NCI-H1092 (cell line): ENCODE measurements around the gene C10orf95.

Experiments used
- DNase-seq: peaks from one replicate; lab custom pipeline; 2025; lab: John Stamatoyannopoulos, UW

C10orf95 gene

GRCh38 chr10:102416283-102416682 is 35.1 kb downstream of the C10orf95 start:
- DNase-seq = no peak

DNA sequence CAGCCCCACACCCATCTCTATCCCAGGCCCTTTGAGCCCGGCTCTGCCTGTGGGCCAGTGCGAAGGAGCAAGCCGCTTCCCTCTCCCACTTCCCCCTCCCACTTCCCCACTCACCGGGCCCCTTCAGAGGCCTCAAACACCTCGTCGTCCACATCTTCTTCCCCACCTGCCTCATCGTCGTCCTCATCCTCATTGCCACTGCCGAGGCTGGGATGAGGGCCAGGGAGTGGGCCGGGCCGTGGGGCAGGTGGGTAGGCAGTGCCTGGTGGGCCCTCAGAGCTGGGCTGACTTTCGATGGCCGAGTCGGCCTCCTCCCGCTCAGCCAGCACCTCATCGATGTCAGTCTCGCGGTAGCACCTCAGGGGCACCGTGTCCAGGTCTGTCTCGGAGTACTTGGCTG is 36.6 kb downstream of the C10orf95 start:
- no peak for DNase-seq

DNA sequence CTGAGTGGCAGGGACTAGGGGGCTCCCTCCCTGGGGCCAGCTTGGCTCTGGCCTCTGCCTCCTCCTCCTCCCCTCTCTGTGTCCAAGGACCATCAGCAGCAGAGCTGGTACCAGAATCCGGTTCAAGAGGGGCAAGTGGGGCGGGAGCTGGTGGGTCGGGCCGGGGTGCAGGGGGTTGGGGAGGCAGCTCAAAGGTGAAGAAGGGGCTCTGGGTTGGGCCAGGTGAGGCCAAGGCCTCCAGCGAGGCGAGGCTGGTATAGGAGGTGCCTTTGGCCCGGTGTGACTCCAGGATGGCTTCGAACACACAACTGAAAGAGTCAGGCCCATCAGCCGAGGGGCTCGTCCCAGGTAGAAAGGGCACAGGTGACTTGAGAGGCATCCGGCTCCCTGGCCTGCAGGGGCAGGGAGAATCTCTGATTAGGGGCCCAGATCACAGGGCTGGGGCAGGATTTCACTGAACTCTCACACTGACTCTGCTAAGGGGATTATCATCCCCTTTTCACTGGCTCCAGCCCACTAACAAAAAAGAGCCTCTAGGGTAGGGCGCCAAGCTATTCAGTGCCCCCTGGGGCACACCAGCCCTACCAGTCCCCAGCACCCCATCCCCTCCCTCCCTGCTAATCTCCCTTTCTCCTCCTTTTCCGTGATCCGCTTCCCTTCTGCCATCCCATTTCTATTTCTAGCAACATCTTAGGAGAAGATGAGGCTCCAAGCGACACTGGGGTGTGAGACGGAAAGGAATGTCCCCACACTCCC is 37.4 kb downstream of the C10orf95 start:
- no peak for DNase-seq

GRCh38 chr10:102413053-102413705 is 38.2 kb downstream of the C10orf95 start:
- DNase-seq = peak; percentile 72

- no peak for DNase-seq
Measured at GRCh38 chr10:102412293-102412692, 39.0 kb downstream of the C10orf95 start.

DNA sequence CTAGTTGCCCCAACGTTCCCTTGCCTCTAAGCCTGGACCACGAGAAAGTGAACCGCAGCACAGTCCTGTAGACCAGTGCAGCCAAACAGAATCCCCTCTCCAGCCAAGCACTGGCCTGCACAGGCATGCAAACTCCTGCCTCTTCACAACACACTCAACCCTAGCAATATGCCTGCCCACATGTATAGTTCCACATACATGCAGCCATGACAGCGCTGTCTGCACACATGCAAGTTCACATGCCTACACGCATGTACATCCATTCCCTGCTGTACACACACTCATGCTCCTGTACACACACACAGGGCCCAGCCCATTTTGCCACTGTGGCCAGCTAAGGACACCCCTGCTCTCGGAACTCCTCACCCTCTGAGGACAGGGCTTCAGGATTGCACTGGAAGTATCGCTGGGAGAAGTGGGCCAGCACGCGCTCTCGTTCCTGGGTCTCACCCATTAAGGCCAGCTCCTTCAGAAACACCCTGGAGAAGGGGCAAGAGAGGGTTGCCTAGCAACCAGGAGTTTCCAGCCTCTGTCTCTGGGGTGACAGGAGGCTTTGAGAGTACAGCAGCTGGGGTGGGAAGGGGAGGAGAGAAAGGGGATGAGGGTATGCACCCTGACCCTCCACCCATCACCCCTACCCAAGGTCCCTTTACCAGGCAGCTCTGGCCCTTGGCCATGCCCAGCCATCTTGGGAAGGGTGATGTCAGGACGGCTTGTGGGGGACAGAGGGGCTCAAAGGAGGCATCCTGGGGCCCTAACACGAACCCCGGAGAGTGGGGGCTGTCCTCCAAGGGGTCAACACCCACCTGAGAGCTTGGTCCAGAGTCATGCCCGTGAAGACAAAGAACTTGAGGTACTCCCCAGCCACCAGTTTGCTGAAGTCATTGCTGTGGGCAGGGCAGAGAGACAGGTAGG is 39.7 kb downstream of the C10orf95 start:
- DNase-seq = no peak

GRCh38 chr10:102410429-102411073 is 40.8 kb downstream of the C10orf95 start:
- no peak for DNase-seq

- DNase-seq = no peak
Measured at GRCh38 chr10:102409604-102410428, 41.5 kb downstream of the C10orf95 start.

DNA sequence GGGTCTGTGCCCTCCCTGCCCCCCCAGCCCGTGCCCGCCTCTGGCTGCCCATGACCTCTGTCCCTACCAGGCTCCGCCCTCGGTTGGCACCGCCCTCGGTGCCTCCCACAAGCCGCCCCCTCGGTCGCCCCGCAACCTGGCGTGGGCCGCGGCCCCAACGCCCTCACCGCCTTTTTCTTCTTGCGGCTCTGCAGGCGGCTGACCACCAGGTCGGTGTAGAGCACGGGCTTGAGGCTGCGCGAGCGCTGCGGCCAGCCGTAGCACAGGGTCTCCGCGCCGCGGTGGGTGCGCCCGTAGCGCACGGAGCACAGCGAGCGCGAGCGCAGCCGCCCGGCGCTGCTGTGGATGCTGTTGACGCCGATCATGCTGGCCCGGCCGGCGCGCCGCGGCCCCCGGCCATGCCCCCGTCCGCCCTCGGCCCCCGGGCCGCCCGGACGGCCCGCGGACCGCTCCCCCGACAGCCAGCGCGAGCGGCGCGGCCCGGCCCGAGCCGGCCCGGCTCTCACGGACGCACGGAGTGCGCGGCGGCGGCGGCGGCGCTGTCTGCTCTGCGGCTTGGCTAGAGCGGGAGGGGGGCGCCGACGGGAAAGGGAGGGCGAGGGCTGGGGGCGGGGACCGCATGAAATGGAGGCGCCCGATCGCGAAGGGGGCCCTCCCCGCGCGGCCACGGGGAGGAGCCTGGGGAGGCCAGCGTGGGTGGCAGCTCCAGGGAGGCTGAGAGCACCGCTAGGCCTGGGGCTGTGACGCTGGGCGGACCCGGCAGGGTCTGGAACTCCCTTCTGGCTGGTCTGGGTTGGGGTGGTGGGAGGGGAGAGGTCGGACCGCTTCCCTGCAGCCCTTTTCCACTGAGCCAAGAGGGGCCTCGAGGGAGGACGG is 42.4 kb downstream of the C10orf95 start:
- peak; percentile 11 for DNase-seq

GRCh38 chr10:102408131-102408727 is 43.1 kb downstream of the C10orf95 start:
- no peak for DNase-seq

- DNase-seq = no peak
Measured at GRCh38 chr10:102407425-102408130, 43.8 kb downstream of the C10orf95 start.

DNA sequence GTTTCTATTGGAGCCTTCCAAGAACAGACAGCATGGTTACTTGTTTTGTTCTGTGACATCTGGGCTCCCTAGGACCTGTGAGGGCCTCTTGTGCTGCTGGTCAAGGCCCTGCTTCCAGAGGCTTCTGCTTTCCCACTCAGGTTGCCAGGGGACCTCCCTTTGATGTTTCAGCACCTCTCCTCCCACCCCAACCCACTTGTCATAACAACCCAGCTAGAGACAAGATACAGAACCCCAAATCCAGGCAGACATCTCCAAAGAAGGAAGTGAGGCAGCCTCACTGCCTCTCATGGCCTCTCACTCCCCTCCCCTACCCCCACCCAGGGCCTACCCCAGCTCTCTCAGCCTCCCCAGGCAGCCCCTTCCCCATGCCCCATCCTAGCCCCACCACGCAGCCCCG is 44.5 kb downstream of the C10orf95 start:
- DNase-seq = no peak

- DNase-seq = no peak
Measured at GRCh38 chr10:102405632-102406031, 45.7 kb downstream of the C10orf95 start.

GRCh38 chr10:102405108-102405571 is 46.2 kb downstream of the C10orf95 start:
- no peak for DNase-seq

DNA sequence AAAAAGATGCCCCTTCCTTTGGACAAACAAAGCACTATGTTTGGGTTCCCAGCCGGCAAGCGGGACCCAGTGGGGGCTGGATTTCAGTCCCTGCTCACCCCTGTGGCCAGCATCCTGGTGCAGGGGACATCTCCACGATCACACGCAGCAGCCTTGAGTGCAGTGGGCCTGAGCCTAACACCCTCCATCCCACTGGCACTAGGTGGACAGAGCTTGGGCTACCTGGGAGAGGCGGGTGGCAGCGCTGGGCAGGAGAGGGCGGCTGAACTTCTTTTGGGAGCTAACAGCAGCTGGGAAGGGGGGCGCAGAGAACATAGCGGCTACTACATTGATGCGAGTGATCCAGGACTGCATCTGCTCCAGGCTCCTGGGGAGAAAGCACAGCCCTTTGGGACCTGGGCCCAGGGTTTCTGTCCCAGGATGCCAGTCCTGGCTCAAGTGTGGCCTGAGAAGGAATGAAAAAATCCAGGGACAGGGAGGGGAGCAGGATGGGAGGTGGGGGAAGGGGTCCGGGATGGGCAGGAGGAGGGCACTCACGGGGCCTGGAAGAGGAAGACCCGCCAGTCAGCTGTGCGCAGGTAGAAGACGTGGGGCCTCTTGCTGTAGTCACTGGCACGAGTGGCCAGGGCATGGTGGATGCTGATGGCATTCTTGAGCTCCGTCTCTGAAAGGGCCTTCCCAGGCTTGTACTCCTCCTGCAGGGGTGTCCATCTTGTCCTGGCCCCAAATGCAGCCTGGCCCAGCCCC is 46.8 kb downstream of the C10orf95 start:
- DNase-seq = no peak

DNA sequence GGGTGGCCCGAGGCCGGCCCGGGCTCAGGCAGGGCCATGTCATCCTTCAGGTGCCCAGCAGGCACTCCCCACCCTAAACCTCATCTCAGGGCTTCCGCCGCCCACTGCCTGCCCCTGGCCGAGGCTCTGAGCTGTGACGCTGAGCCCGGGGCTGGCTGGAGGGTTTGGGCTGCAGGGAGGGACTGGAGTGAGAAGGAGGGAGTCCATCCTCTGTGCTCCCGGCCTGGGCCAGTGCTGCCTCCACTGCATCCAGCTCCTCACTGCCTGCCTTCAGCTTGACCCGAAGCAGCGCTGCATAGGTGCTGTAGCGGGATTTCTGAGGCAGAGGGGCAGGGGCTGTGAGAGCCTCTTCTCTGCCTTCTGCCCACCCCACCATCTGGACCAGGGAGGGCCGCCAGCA is 48.2 kb downstream of the C10orf95 start:
- no peak for DNase-seq

DNA sequence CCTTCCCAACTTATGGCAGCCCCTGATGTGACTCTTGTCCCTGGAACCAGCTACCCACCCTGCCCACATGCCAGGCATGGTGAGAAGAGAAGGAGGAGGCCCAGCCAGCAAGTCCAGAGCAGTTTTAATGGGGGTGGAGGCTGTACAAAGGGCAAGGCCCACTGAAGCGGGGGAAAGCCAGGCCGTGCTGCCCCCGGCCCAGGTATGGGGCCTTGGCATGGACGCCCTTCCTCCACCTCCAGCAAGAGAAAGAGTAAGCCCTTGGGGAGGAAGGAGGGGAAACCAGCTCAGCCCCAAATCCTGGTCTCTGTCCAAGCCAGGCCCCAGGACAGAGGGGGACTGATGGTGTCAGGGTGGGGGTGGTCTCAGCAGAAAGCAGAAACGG is 48.8 kb downstream of the C10orf95 start:
- DNase-seq = no peak
